ENCODE data around the gene RGS7BP.

Gene RGS7BP

DNA sequence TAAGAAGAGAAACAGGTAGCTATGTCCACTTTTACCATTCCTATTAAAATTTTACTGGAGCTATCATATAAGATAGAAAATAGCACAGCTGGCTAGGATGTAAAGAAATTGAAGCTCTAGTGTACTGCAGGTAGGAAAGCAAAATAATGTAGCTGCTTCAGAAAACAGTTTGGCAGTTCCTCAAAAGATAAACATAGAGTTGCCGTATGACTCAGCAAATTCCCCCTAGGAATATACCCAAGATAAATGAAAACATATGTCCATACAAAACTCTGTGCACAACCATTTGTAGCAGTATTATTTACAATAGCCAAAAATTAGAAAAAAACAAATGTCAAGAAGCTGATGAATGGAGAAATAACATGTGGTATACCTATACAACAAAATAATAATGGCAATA, 119.9 kb downstream of the RGS7BP start:
- H3K4me3 ChIP-seq (IDR thresholded peaks at IDR 0.05; ENCODE audit: insufficient read depth, low read depth, low read length), result no peak overlapping the region
- no peak overlapping the region for H3K9ac ChIP-seq
- H3K27ac ChIP-seq, result no peak overlapping the region
- H3K36me3 ChIP-seq (ENCODE audit: insufficient read depth), result no peaks in the 10 kb centered on the region
- H3K27me3 ChIP-seq (ENCODE audit: insufficient read depth, low read depth), result no peaks in the 10 kb centered on the region
- TF ChIP-seq, protein P1, sequence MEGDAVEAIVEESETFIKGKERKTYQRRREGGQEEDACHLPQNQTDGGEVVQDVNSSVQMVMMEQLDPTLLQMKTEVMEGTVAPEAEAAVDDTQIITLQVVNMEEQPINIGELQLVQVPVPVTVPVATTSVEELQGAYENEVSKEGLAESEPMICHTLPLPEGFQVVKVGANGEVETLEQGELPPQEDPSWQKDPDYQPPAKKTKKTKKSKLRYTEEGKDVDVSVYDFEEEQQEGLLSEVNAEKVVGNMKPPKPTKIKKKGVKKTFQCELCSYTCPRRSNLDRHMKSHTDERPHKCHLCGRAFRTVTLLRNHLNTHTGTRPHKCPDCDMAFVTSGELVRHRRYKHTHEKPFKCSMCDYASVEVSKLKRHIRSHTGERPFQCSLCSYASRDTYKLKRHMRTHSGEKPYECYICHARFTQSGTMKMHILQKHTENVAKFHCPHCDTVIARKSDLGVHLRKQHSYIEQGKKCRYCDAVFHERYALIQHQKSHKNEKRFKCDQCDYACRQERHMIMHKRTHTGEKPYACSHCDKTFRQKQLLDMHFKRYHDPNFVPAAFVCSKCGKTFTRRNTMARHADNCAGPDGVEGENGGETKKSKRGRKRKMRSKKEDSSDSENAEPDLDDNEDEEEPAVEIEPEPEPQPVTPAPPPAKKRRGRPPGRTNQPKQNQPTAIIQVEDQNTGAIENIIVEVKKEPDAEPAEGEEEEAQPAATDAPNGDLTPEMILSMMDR (conservative IDR thresholded peaks at IDR 0.05; ENCODE audit: low read depth, low read length), result no peak
- no peak overlapping the region for H2AFZ ChIP-seq (ENCODE audit: low read depth)
- no peaks in the 10 kb centered on the region for H3K4me1 ChIP-seq (ENCODE audit: low read depth, poor library complexity, severe bottlenecking)
- H3K79me2 ChIP-seq (ENCODE audit: insufficient read depth, low read depth), result no peaks in the 10 kb centered on the region
- no peaks in the 10 kb centered on the region for H4K20me1 ChIP-seq (ENCODE audit: insufficient read depth)
- H3K4me2 ChIP-seq, result no peak overlapping the region

DNA sequence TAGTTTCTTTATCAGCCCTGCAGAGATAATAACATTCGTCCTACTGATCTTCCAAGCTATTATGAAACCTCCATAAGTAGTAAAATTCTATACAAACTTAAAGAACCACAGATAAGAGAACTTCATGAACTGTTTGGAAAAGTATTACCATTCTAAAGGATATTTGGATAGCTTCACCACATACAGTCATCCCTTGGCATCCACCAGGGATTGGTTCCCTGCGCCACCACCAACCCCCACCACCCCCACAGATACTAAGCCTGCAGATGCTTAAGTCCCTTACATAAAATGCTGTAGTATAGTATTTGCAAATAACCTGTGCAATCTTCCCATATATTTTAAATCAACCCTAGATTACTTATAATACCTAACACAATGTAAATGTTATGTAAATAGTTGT, 123.1 kb downstream of the RGS7BP start:
- H3K4me3 ChIP-seq (IDR thresholded peaks at IDR 0.05; ENCODE audit: insufficient read depth, low read depth, low read length), result no peak overlapping the region
- H4K20me1 ChIP-seq (ENCODE audit: insufficient read depth), result no peaks in the 10 kb centered on the region
- H3K36me3 ChIP-seq (ENCODE audit: insufficient read depth), result no peaks in the 10 kb centered on the region
- no peak overlapping the region for H3K4me2 ChIP-seq
- H3K79me2 ChIP-seq (ENCODE audit: insufficient read depth, low read depth), result no peaks in the 10 kb centered on the region
- no peak overlapping the region for H2AFZ ChIP-seq (ENCODE audit: low read depth)
- TF ChIP-seq, protein P1 (conservative IDR thresholded peaks at IDR 0.05; ENCODE audit: low read depth, low read length), result no peak
- no peaks in the 10 kb centered on the region for H3K27me3 ChIP-seq (ENCODE audit: insufficient read depth, low read depth)
- H3K4me1 ChIP-seq (ENCODE audit: low read depth, poor library complexity, severe bottlenecking), result no peaks in the 10 kb centered on the region
- no peak overlapping the region for H3K9ac ChIP-seq
- H3K27ac ChIP-seq, result no peak overlapping the region

DNA sequence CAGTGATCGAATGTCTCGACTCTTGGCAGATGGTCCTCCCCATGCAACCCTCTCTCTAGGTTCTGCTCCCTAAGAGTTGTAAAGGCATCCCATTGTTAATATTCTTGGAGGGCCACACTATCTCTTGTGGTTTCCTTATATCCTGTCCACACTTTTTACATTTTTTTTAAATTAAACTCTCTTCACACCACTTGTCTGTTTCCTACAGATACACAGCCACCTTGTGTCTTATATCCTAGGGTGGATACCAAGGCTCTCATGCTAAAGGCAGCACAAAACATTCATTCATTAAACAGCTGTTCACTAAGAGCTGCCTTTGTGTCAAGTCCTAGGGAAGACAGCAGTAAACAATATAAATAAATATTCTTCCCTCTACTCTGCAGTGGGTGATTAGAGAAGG, 124.0 kb downstream of the RGS7BP start:
- Histone ChIP-seq H3K4me2 (no peak overlapping the region), H3K79me2 (ENCODE audit: insufficient read depth, low read depth) (no peaks in the 10 kb centered on the region), H3K4me1 (ENCODE audit: low read depth, poor library complexity, severe bottlenecking) (no peaks in the 10 kb centered on the region), H3K27ac (no peak overlapping the region), H2AFZ (ENCODE audit: low read depth) (no peak overlapping the region), H3K27me3 (ENCODE audit: insufficient read depth, low read depth) (no peaks in the 10 kb centered on the region), H3K36me3 (ENCODE audit: insufficient read depth) (no peaks in the 10 kb centered on the region), H3K4me3 (IDR thresholded peaks at IDR 0.05; ENCODE audit: insufficient read depth, low read depth, low read length) (no peak overlapping the region), H3K9ac (no peak overlapping the region), H4K20me1 (ENCODE audit: insufficient read depth) (no peaks in the 10 kb centered on the region)
- TF ChIP-seq, protein P1 (conservative IDR thresholded peaks at IDR 0.05; ENCODE audit: low read depth, low read length), result no peak

DNA sequence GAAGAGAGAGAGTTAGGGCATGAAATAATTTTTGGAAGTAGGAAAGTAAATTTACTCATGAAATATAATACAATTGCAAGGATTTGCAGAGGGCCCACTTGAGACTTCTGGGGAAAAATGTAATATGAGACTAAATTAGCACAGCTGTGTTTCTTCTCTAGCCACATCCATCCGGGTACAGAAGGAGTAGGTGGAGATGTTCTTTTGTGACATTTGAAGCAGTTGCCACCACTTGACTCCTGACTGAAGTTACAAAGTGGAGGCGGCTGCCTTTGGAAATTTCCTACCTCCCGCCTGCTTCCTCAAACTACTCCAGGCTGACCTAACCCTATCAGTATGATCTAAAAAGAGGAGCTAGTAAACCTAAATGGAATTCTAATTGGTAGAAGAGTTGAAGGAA, 126.4 kb downstream of the RGS7BP start:
- Histone ChIP-seq H3K9ac (no peak overlapping the region), H3K27me3 (ENCODE audit: insufficient read depth, low read depth) (no peaks in the 10 kb centered on the region), H3K4me1 (ENCODE audit: low read depth, poor library complexity, severe bottlenecking) (no peaks in the 10 kb centered on the region), H3K27ac (no peak overlapping the region), H3K4me3 (IDR thresholded peaks at IDR 0.05; ENCODE audit: insufficient read depth, low read depth, low read length) (no peak overlapping the region), H4K20me1 (ENCODE audit: insufficient read depth) (no peaks in the 10 kb centered on the region), H2AFZ (ENCODE audit: low read depth) (no peak overlapping the region), H3K79me2 (ENCODE audit: insufficient read depth, low read depth) (no peaks in the 10 kb centered on the region), H3K4me2 (no peak overlapping the region), H3K36me3 (ENCODE audit: insufficient read depth) (no peaks in the 10 kb centered on the region)
- TF ChIP-seq, protein P1 (conservative IDR thresholded peaks at IDR 0.05; ENCODE audit: low read depth, low read length), result no peak

Data from KMS-11 (cell line).